HCT116 (cell line): ENCODE measurements around the gene NSUN2. TPM values are rescaled to one million over a fixed set of nuclear protein-coding genes. Genes with fewer than 3 reads are reported as not detected.

Source experiments
- ATAC-seq: fragments of 200-7000 bp; cut with Tn5 transposase; 2 replicates; pipeline ENCODE4 v1.9.1; 2020; ENCODE audit warnings: mild to moderate bottlenecking, moderate library complexity
- BruUV-seq: library from RNA; stranded (reverse); fragments of 400-500 nt; replicated peaks from 2 replicates; lab custom pipeline; 2021; lab: Mats Ljungman, UMichigan
- CTCF ChIA-PET: fragments of 300-600 bp; sonication (Branson Sonifier 250); formaldehyde crosslinking; loops from one replicate; lab custom pipeline; 2021; ENCODE audit warnings: antibody characterized with exemption; lab: Charles Lee
- POLR2A ChIA-PET: fragments of 300-600, 350-600 bp; sonication (Branson Sonifier 250); formaldehyde crosslinking; loops from one replicate; lab custom pipeline; 2021; ENCODE audit warnings: antibody characterized with exemption; lab: Charles Lee
- RAD21 ChIA-PET, 2 experiments: fragments of 300-600 bp; sonication (Branson Sonifier 250); formaldehyde crosslinking; loops; one replicate each; lab custom pipeline; 2023; ENCODE audit warnings: low total read pairs in 2 of 2; ENCODE audit not compliant: uncharacterized antibody in 2 of 2, unreplicated experiment in 2 of 2, low non-redundant PET in 1 of 2; lab: Charles Lee
- DNase-seq: peaks from one replicate; pipeline ENCODE4 v3.0.0-alpha.2; 2010; ENCODE audit warnings: low read depth, low spot score
- H2AFZ ChIP-seq: fragments of 200-600 bp; shearing (Covaris generic), sonication (generic); 2 replicates; pipeline ENCODE4 v1.6.1; 2017; ENCODE audit warnings: low read depth, mixed run types, mixed read lengths, antibody characterized with exemption, low read length; ENCODE audit not compliant: poor library complexity, severe bottlenecking
- H3K27ac ChIP-seq: 2 replicates; pipeline ENCODE4 v1.5.1; 2012; ENCODE audit warnings: low read depth, low read length
- H3K27me3 ChIP-seq: fragments of 200-600 bp; sonication (generic); 2 replicates; pipeline ENCODE4 v1.6.1; 2016; ENCODE audit warnings: mixed run types, low read length, mixed read lengths; ENCODE audit not compliant: insufficient read depth
- H3K36me3 ChIP-seq, 2 experiments: fragments of 200-500 bp in 1 of 2; fragments of 200-600 bp in 1 of 2; sonication (Bioruptor generic) in 1 of 2; sonication (generic) in 1 of 2; 2 replicates each; pipeline versions ENCODE4 v1.5.1 to v1.6.1; 2014 to 2016; ENCODE audit warnings: low read length in 2 of 2, inconsistent platforms in 1 of 2, mixed read lengths in 1 of 2, mixed run types in 1 of 2; ENCODE audit not compliant: insufficient read depth in 2 of 2, control insufficient read depth in 1 of 2
- H3K4me1 ChIP-seq, 2 experiments: fragments of 200-600 bp in 1 of 2; sonication (generic) in 1 of 2; 2 replicates each; pipeline versions ENCODE4 v1.5.1 to v1.6.1; 2012 to 2017; ENCODE audit warnings: low read length in 2 of 2, inconsistent platforms in 1 of 2, mild to moderate bottlenecking in 1 of 2, mixed read lengths in 1 of 2, mixed run types in 1 of 2, moderate library complexity in 1 of 2; ENCODE audit not compliant: insufficient read depth in 2 of 2, control insufficient read depth in 1 of 2
- H3K4me2 ChIP-seq: fragments of 200-600 bp; sonication (generic); 2 replicates; pipeline ENCODE4 v1.6.1; 2017; ENCODE audit warnings: mixed run types, low read length, mixed read lengths
- H3K4me3 ChIP-seq, 2 experiments: fragments of 200-600 bp in 1 of 2; sonication (generic) in 1 of 2; replicated peaks in 1 of 2; 2 replicates each; pipeline ENCODE4 v1.5.1; 2011 to 2016; ENCODE audit warnings: low read length in 2 of 2, control low read depth in 1 of 2, low read depth in 1 of 2, mild to moderate bottlenecking in 1 of 2, mixed read lengths in 1 of 2, mixed run types in 1 of 2
- H3K79me2 ChIP-seq: fragments of 200-600 bp; sonication (generic); 2 replicates; pipeline ENCODE4 v1.6.1; 2017; ENCODE audit warnings: mild to moderate bottlenecking, mixed run types, low read length, moderate library complexity, mixed read lengths; ENCODE audit not compliant: insufficient read depth
- H3K9ac ChIP-seq: fragments of 200-600 bp; sonication (generic); 2 replicates; pipeline ENCODE4 v1.6.1; 2016; ENCODE audit warnings: low read length, mixed read lengths
- H3K9me2 ChIP-seq: fragments of 200-600 bp; sonication (generic), shearing (Covaris generic); 2 replicates; pipeline ENCODE4 v1.6.1; 2017; ENCODE audit warnings: mixed run types, mild to moderate bottlenecking, moderate library complexity; ENCODE audit not compliant: insufficient read depth
- H3K9me3 ChIP-seq, 2 experiments: fragments of 200-500 bp in 1 of 2; fragments of 200-600 bp in 1 of 2; sonication (Bioruptor generic) in 1 of 2; sonication (generic) in 1 of 2; 2 replicates each; pipeline ENCODE4 v1.6.1; 2014 to 2017; ENCODE audit warnings: low read length in 2 of 2, mixed read lengths in 2 of 2, inconsistent platforms in 1 of 2, low read depth in 1 of 2, mild to moderate bottlenecking in 1 of 2, mixed run types in 1 of 2, moderate library complexity in 1 of 2; ENCODE audit not compliant: control insufficient read depth in 1 of 2, insufficient read depth in 1 of 2
- H4K20me1 ChIP-seq: fragments of 200-600 bp; sonication (generic), shearing (Covaris generic); 2 replicates; pipeline ENCODE4 v1.6.1; 2017; ENCODE audit warnings: mixed run types, mild to moderate bottlenecking, moderate library complexity; ENCODE audit not compliant: insufficient read depth
- CBX3 ChIP-seq: IDR thresholded peaks from 2 replicates; pipeline ENCODE4 v1.6.1; 2012; ENCODE audit warnings: low read depth
- CEBPB ChIP-seq: IDR thresholded peaks from 2 replicates; pipeline ENCODE4 v1.6.1; 2012; ENCODE audit warnings: low read depth
- EGR1 ChIP-seq: IDR thresholded peaks from 2 replicates; pipeline ENCODE4 v1.6.1; 2012; ENCODE audit warnings: low read depth
- ELF1 ChIP-seq: IDR thresholded peaks from 2 replicates; pipeline ENCODE4 v1.6.1; 2012; ENCODE audit warnings: low read depth, borderline replicate concordance
- EZH2phosphoT487 ChIP-seq: fragments of 200-600 bp; IDR thresholded peaks from 2 replicates; pipeline ENCODE4 v1.6.1; 2018; ENCODE audit warnings: antibody characterized with exemption, borderline replicate concordance
- FOSL1 ChIP-seq: IDR thresholded peaks from 2 replicates; pipeline ENCODE4 v1.6.1; 2012; ENCODE audit warnings: low read depth
- POLR2AphosphoS5 ChIP-seq: IDR thresholded peaks from 2 replicates; pipeline ENCODE4 v1.6.1; 2011; ENCODE audit warnings: mild to moderate bottlenecking, low read depth, low read length, moderate library complexity
- RAD21 ChIP-seq: IDR thresholded peaks from 2 replicates; pipeline ENCODE4 v1.6.1; 2012; ENCODE audit warnings: low read depth, mild to moderate bottlenecking
- SIN3A ChIP-seq: IDR thresholded peaks from 2 replicates; pipeline ENCODE4 v1.6.1; 2012; ENCODE audit warnings: low read depth
- SP1 ChIP-seq: IDR thresholded peaks from 2 replicates; pipeline ENCODE4 v1.6.1; 2012; ENCODE audit warnings: low read depth
- SRF ChIP-seq: IDR thresholded peaks from 2 replicates; pipeline ENCODE4 v1.6.1; 2012; ENCODE audit warnings: low read depth
- ZFX ChIP-seq: fragments of 450-650 bp; IDR thresholded peaks from 2 replicates; pipeline ENCODE4 v1.6.1; 2017
- intact Hi-C: fragments of 100-400 bp; cut with micrococcal nuclease; formaldehyde crosslinking; loops from 2 replicates; pipeline ENCODE4 v1.10.0; 2022
- total RNA-seq: library from RNA; stranded (reverse); gene quantifications from one replicate; pipeline ENCODE4 v1.2.1, GENCODE V29; 2021; ENCODE audit not compliant: unreplicated experiment
- TF ChIP-seq, protein P1 (sequence below): IDR thresholded peaks from 2 replicates; pipeline ENCODE4 v1.6.1; 2012
- TF ChIP-seq, protein P2 (sequence below), 3 experiments: fragments of 200-600 bp in 1 of 3; sonication (generic) in 1 of 3; IDR thresholded peaks in 2 of 3; conservative IDR thresholded peaks in 1 of 3; 2 replicates each; pipeline ENCODE4 v1.5.1; 2012 to 2017; ENCODE audit warnings: low read depth in 2 of 3, low read length in 2 of 3, antibody characterized with exemption in 1 of 3, borderline replicate concordance in 1 of 3, control low read depth in 1 of 3, mild to moderate bottlenecking in 1 of 3, mixed read lengths in 1 of 3, mixed run types in 1 of 3, moderate library complexity in 1 of 3; ENCODE audit not compliant: insufficient read depth in 1 of 3

NSUN2 gene
- total RNA-seq, 1 experiment from 2014 or later = 101 TPM

DNA sequence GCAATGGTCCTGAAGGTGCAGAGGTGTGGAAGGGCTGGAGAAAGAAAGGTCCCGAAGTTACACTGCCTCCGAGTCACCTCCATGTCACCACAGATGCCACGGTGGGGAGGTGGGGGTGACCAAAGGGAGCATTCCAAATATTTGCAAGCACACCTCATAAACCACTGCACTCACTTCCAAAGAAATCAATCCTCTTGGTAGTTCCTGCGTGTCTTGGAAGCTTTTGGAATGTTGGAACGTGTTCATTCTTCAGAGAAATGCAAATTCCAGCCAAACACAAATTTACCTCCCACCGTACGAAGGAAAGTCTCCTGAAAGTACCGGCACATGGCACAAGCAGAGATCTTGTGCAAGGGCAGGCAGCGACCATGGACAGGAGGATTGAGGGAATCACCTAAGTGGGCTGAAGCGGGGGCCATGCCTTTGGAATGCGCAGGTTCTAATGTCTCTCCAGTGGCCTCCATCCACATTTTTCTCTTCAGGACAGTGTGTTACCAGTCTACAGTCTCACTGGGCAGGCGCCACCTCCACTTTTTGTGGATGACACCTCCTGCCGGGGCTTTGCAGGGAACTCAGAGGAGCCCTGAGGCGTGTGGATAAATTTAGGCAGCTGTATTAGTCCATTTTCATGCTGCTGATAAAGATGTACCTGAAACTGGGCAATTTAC is 54.0 kb downstream of the NSUN2 start:
- ChIA-PET CTCF (no interaction called here), POLR2A (no interaction called here), RAD21 (no interaction called here)
- no peaks in the 10 kb centered on the region for H4K20me1 ChIP-seq
- H3K9me3 ChIP-seq = no peaks in the 10 kb centered on the region
- no peaks in the 10 kb centered on the region for H3K79me2 ChIP-seq
- no peaks in the 10 kb centered on the region for H3K9me2 ChIP-seq
- intact Hi-C loops = no loop called here
- DNase-seq (no peak), ATAC-seq (no peak)
- TF ChIP-seq EZH2phosphoT487 (no peak), SP1 (no peak), ELF1 (no peak), SRF (no peak), CEBPB (no peak), POLR2AphosphoS5 (no peak), RAD21 (no peak), EGR1 (no peak), FOSL1 (no peak), CBX3 (no peak), ZFX (no peak), SIN3A (no peak)
- TF ChIP-seq, protein P1, sequence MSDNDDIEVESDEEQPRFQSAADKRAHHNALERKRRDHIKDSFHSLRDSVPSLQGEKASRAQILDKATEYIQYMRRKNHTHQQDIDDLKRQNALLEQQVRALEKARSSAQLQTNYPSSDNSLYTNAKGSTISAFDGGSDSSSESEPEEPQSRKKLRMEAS = no peak
- TF ChIP-seq, protein P2, sequence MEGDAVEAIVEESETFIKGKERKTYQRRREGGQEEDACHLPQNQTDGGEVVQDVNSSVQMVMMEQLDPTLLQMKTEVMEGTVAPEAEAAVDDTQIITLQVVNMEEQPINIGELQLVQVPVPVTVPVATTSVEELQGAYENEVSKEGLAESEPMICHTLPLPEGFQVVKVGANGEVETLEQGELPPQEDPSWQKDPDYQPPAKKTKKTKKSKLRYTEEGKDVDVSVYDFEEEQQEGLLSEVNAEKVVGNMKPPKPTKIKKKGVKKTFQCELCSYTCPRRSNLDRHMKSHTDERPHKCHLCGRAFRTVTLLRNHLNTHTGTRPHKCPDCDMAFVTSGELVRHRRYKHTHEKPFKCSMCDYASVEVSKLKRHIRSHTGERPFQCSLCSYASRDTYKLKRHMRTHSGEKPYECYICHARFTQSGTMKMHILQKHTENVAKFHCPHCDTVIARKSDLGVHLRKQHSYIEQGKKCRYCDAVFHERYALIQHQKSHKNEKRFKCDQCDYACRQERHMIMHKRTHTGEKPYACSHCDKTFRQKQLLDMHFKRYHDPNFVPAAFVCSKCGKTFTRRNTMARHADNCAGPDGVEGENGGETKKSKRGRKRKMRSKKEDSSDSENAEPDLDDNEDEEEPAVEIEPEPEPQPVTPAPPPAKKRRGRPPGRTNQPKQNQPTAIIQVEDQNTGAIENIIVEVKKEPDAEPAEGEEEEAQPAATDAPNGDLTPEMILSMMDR (IDR thresholded peaks at IDR 0.05 in 2 of 3, conservative IDR thresholded peaks at IDR 0.05 in 1 of 3; ENCODE audit: borderline replicate concordance in 1 of 3, insufficient read depth in 1 of 3, low read depth in 2 of 3, low read length in 2 of 3) = no peak
- no peaks in the 10 kb centered on the region for H3K36me3 ChIP-seq
- H3K27me3 ChIP-seq = peaks cover 30% of the 10 kb centered on the region; the same call in 1 of the 2 replicates
- no peak overlapping the region for H3K27ac ChIP-seq
- H3K4me3 ChIP-seq = no peak overlapping the region
- H3K4me1 ChIP-seq = no peaks in the 10 kb centered on the region
- no peak overlapping the region for H3K4me2 ChIP-seq
- BruUV-seq = no TSS peak
- H3K9ac ChIP-seq = no peak overlapping the region
- no peak overlapping the region for H2AFZ ChIP-seq
